WI38 (cell line): ENCODE measurements around the gene PALD1.

Experiments used
- H3K4me3 ChIP-seq: 2 replicates; pipeline ENCODE4 v1.5.1; 2011; ENCODE audit warnings: low read depth, mild to moderate bottlenecking, control low read depth, low read length
- CTCF ChIP-seq: IDR thresholded peaks from 2 replicates; pipeline ENCODE4 v1.5.1; 2012; ENCODE audit warnings: low read depth, mild to moderate bottlenecking, control low read depth, low read length

PALD1 gene

DNA sequence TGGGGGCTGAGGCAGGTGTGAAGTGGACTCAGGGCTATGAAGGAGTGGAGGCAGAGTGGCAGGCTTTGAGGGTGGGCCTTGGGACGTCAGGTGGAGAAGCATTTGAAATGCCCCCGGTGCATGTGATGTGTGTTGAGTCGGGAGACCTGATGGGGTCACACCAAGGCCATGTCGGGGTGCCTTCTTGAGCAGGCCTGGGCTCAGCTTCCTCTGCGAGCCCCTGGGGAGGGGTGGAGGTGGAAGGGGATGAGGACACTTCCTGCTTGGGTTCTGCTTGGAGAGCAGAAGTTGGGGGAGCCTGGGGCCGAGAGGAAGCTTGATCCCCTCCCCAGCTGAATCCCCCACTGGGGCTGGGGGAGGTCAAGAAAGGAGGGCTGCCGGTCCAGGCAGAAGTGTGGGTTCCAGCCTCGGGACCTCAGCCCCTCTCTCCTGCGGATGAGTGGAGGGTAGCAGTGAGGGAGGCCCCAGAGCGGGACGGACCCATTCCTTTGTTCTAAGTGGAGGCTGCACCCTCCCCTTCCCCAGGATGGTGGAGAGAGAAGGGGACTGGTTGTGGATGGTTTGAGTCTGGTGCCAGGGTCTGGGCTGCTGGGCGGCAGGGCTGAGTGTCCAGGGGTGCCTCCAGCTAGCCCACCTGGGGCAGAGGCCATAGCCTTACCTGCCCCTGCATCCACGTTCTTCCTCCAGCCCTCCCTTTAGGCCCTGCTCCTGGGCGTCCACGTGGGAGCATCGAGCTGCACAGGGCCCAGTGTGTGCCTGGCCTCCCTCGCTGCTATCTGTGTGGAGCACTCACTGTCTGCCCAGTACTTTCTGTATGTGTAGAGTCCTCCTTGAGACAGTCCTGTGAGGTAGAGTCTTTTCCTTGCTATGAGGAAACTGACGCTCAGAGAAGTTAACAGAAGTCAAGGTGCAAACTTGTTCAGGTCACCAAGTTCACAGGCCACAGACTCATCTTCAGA lies 87.3 kb downstream of the PALD1 start:
- H3K4me3 ChIP-seq: no peak overlapping the region
- no peak for TF ChIP-seq CTCF

DNA sequence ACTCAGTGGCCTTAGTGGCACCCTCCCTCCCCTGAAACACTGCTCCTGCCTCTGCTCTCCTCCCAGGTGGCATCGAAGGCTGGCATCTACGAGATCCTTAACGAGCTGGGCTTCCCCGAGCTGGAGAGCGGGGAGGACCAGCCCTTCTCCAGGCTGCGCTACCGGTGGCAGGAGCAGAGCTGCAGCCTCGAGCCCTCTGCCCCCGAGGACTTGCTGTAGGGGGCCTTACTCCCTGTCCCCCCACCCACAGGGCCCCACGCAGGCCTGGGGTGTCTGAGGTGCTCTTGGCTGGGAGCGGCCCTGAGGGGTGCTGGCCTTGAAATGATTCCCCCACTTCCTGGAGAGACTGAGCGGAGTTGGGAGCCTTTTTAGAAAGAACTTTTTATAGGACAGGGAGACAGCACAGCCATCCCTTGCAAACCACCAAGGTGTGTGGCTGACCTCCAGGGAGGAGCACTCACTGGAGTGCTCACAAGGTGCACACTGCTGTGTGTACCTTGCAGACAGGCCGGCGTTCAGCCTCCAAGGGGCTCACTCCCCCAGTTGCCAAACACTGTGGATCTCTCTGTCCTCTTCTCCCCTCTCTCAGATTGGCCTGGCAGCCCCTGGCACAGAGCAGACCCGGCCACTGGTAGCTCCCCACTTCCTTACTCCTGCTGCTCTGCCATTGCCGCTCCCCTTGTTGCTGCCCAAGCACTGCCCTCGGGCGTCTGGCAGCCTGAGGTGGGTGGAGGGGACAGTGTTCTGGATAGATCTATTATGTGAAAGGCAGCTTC lies 88.1 kb downstream of the PALD1 start:
- no peak for TF ChIP-seq CTCF
- H3K4me3 ChIP-seq: no peak overlapping the region

GRCh38 chr10:70567603-70568002 lies 89.0 kb downstream of the PALD1 start:
- TF ChIP-seq CTCF: no peak
- H3K4me3 ChIP-seq: no peak overlapping the region

- no peak for TF ChIP-seq CTCF
- H3K4me3 ChIP-seq: no peak overlapping the region
These were observed 89.5 kb downstream of the PALD1 start for GRCh38 chr10:70568113-70568512.

- no peak overlapping the region for H3K4me3 ChIP-seq
- no peak for TF ChIP-seq CTCF
These were observed 90.4 kb downstream of the PALD1 start for GRCh38 chr10:70568781-70569495.

GRCh38 chr10:70571236-70571635 lies 92.7 kb downstream of the PALD1 start:
- TF ChIP-seq CTCF: no peak
- no peak overlapping the region for H3K4me3 ChIP-seq
